HPDE6-E6E7 (cell line): ENCODE data around the gene CBX8.

Source experiments
- DNase-seq: peaks from one replicate; pipeline ENCODE4 v3.0.0; 2011; ENCODE audit warnings: missing footprints; ENCODE audit errors: extremely low spot score

The CBX8 gene

DNA sequence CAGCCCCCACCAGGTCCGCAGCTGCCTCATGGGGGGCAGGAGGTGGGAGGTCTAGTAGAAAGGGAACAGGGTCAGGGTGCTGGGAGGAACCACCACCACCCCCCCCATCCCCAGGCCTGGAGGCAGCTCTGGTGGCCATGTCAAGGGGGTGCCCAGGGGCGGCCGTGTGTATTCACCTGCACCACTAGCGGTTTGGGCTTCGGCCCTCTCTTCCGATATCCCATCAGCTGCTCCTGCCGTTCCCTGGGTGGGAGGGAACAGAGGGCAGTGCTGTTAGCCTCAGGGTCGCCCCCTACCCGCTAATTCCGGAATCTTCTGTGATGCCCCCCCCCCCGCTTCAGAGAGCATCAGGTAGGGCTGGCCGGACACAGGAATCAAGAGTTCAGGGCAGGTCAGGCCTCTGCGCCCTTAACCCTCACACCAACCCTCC, 38.6 kb upstream of the CBX8 start:
- DNase-seq: no peak

DNA sequence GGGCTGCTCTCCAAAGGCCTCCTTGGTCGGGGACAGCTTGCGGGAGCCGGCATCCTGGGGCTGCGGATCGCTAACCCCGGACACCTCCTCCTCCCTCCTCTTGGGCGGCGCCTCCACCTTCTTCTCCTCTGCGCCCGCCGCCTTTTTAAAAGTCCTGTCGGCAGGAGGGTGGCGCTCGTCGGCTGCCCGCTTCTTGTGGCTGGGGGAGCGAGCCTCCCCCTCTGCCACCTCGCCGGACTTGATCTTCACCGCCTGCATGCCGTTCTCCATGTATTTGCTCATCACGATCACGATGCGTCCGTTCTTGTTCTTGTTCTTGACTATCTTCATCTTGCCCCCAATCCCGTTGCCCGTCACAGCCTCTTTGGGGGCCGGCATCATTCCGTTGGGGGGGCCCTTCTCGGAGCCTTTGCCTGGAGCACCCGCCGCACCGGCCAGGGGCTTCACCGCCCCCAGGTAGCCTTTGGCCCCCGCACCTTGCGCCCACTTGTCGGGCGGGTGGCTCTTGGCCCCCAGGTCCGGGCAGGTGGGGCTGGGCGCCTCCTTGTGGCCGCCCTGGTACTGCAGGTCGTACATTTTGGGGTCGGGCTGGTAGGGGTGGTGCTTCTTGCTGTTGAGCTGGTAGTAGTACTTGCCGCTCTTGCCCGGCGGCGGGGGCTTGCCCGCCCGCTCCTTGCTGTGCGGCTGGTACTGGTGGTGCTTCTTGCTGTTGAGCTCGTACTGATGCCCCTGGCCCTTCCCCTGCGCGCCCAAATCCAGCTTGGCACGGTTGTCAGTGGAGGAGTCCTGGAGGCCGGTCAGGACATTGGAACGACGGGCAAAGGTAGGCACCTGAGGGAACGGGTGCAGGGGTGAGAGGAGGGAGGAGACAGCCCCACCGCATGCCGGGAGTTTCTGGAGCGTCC, 37.9 kb upstream of the CBX8 start:
- no peak for DNase-seq

DNA sequence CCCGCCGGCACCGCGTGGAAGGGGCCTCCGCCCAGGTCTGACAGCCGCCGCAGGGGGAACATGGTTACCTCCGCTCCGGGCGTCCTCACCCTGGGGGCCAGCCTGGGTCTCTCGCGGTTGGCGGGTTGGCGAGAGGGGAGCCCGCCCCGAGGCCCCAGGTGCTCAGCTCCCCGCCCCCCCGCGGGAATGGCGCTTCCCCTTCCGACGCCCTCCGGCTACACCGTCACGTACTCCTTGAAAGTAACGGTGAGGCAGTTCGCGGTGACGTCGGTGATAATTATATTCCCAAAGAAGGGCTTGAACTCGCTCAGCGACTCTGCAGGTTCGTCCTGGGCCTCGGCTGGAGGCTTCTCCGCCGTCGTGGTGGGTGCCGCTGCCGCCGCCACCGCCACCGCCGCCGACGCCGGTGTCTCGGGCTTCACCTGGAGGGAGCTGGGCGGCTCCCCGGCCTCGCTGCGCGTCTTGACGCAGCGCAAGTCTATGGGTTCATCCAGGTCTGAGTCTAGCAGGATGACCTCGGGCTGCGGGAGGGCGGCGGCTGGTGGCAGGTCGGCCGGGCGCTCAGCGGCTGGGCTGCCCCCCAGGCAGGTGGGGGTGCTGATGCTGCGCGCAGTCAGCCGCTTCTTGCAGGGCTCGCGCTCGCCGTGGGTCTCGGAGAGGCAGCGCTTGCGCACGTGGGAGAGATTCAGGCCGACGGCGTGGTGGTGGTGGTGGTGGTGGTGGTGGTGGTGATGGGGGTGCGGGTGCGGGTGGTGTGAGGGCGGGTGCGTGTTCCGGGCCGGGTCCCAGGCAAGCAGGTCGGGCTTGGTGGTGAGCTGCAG, 37.1 kb upstream of the CBX8 start:
- no peak for DNase-seq

DNA sequence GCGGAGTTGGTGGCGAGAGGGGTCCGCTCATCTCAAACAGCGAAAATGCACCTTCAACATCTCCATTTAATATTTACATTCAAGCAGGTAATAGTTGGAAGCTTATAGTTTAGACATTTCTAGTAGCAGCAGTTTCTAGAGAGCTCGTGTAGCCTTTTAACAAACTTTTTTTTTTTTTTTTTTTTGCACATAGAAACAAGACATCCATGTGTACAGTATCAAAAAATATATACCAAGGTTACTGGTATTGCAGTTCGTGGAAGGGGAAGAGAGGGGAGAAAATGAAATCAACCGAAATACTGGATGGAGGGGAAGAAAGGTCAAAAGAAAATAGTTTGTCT, 36.2 kb upstream of the CBX8 start:
- no peak for DNase-seq

DNA sequence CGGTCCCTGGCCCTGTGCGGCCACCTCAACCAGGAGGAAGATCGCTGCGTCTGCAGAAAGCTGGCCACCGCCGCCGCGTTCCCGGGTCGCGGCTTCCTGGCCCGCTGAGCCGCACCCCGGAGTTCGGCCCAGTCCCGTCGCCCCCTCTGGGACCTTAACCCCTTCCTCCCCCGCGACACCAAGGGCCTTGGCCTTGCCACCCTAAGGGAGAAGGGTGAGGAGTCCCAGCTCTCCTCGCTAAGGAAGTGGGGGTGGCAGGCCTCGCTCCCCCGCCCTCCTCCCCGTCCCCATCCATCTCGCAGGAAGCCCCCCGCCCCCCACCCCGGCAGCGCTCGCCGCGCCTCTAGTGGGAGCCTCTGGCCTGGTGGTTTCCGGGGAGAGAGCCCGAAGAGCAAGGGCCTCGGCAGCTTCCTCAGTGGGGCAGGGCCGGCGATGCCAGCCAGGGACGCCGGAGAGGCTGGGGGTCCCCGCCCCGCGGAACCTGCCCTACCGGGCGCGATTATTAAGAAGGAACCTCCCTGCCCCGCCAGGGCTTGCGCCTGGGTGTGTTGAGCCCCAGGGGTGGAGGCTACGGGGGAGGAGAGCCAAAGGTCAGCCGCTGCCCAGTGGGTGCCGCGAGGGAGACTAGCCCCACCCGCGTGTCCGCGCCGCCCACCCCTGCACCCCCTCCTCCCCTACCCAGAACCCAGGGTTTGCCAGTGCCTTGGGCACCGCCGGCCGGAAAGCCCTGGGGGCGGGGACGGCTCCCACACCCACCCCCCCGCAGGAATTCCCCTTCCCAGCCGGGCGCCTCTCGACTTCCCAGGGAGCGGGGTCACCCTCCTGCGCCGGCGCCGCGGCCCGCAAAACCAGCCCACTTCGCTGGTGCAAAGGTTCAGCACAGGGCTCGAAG, 35.6 kb upstream of the CBX8 start:
- DNase-seq: no peak

DNA sequence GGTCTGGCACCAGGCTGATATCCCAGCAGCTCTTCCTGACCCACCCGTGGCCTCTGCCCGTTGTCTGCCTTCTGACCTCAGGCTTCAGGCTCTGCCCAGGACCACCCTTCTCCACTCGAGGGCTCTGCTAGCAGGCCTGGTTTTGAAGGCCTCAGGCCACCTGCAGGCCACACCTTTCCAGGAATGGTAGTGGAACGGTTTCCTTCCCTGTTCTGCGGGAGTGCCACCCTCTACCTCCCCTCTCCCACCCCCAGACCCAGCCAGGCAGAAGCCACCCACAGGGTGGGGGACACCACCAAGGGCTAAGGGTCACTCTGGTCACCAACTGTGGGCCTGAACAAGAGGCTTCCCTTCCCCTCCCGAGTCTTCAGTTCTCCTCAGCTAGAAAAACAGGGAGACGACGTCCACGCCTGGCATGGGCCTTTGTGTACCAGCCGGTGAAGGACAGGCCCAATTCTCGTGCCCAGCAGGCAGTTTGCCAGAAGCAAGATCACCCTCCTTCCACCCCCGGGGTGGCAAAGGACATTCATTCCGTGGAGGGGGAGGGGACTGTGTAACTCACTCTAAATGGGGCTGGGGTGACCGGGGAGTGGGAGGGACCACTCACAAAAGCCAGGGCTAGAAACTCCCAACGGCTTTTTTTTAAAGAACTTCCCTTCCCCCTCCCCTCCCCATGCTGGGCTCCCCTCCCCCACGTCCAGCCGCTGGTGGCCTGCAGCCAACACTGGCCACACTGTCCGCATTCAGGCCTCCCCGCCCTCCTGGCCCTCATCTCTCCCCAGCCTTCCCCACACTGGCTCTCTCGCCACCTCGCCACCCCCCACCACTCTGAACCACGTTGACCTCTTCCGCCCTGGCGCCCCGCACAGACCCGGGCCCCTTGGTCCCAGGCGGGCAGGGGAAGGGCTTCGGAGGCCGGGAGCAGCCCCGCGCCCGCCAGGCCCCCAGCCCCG, 34.7 kb upstream of the CBX8 start:
- no peak for DNase-seq

DNA sequence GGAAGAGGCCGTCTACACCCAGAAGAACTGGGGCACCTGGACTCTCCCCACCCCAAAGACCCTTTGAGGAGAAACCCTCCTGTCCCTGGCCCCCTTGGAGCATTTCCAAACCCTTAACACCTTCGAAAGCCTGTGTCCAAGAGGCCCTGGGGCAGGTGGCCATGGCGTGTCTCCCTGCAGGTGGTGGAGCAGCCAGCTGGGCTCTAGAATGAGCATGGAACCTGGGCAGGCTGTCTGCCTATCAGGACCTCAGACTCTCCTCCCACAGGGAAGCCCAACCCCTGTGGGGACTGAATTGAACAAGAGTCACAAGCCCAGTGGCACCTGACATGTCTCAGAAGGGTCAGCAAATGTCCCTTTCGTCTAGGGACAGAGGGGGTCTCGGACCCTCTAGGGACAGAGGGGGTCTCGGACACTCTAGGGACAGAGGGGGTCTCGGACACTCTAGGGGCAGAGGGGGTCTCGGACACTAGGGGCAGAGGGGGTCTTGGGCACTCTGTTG, 33.9 kb upstream of the CBX8 start:
- DNase-seq: no peak

DNA sequence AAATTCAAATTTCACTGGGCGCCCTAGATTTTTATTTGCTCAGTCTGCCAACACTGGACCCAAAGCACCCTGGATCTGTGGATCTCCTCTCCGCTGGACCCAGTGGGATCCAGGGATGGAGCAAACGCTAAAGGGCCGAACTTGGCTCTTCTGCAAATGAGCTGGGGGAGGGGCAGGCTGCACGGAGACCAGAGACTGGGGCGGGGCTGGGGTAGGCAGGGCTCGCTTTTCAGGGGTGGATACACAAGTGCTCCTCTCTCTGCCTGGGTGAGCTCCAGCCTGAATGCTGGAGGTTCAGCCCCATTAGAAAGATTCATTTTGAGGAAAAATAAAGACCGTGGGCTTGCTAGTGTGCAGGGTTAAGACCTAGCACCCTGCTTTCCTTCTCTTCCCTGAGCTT, 33.4 kb upstream of the CBX8 start:
- no peak for DNase-seq

DNA sequence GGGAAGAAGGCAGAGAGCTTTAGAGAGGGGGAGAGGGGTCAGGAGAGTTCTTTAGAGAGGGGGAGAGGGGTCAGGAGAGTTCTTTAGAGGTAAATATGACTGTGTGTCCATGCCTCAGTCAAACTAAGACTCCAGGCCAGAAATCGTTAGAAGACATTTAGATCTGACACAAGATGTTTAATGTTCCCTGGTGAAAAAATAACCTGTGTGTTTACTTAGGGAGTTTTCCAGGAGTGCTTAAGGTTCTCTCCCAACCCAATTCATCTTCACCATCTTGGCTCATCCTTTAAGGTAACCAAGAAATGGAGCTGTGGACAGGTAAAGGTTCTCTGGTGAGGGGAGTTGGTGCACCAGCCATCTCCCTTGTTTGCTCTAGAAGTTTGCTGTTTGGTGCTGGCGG, 32.6 kb upstream of the CBX8 start:
- DNase-seq: no peak

DNA sequence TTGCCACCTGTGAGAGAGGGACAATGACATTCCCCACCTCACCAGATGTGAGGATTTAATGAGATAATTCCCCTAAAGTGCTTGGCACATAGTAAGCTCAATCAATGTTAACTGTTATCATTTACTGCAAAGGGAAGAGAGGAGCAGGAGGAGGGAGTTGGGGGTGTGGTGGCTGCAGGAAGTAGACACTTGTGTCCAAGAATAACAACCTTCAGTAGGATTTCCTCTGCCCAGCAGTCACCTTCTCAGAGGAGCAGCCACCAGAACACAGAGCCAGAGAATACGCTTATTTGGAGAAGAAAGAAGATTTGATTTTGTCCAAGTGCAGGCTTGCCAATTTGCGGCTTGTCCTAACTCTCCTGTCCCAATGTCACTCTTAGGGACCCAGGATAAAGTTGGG, 32.1 kb upstream of the CBX8 start:
- DNase-seq: no peak

DNA sequence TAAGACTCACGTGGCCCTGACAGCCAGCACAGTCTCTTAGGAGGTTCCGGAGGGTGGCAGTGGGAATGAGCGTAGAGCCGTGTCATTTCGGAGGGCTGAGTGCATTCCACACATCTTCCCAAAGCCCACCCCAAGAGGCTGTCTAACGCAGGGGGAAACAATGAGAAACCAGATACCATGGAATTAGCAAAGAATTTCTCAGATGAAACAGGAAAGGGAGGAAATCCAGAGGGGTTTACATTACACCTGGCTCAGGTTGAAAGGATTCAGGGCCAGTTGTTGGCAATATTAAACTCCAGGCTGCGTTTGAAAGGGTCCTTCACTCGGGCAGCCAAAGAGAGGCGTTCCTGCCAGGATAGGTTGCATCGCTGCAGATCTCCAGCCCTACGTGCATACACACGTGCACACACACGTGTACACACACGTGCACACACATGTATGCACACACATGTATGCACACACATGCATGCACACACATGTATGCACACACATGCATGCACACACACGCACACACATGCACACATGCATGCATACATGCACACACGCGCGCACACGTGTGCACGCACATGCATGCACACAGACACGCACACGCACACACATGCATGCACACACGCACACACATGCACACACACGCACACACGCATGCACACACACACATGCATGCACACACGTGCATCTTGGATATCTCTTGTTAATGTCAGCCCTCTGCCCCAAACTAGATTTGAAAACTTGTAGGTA, 30.1 kb upstream of the CBX8 start:
- DNase-seq: no peak

DNA sequence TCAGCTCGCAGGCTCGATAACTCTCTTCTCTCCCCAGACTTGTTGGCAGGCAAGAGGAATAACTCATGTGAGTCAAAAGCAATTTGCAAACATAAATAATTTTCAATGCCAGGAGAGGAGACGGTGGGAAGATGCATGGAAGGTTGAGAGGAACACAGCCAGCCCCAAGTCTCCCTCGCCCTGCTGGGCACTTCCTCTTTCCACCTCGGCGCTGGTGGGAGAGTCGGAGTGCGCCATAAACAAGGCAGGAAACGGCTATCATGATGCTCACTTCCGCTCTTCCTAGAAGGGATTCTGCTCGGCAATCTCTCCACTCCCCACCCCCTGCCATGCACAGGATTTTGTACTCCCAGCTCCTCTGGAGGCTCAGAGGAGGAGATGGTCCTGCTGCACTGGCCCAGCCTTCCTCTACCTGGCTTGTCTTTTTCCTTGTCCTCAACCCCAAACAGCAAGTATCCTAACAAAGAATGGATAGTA, 29.4 kb upstream of the CBX8 start:
- DNase-seq: no peak

DNA sequence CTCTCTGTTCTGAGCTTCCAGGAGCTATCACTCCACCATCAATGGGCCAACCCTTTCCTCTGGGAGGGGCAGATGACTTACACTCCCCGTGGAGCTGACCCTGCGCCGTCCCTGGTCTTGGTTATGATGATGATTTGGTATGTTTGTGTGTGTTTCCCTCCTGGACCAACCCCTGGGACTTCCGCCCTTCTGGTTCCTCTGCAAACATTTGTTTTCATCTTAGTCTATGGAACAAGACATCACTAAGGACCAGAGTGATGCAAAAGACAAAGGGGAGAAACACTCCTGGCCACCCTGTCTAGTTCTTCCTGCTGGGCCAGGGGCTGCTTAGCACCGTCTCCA, 28.7 kb upstream of the CBX8 start:
- DNase-seq: no peak

DNA sequence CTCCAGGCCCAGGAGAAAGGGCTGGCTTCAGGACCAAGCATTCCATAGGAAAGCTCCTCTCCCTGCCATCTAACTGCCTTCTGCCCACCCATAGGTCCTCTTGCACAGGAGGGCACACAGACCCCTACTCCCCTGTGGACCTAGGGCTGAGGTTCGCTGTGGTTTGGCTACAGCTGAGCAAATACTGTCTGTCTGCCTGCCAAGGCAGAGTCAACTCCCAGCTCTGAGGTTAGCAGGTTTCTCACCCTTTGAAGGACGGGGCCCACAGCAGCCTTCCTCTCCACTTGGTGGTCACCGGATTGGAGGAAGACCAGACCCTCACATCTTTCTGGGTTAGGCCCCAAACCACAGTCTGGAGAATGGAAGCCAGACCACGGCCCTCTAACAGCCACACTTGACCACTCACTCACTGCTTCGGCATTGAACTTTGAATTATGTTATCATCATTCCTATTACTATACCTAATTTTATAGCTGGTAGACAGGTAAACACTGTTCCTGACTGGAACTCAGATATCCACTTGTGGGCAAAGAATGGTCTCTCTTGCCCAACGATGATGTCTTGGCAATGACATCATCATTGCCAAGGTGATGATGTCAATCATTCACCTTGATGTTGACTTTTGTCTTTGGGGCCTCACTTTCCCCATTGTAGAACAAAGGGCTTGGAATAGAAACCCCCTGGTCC, 28.2 kb upstream of the CBX8 start:
- DNase-seq: no peak

DNA sequence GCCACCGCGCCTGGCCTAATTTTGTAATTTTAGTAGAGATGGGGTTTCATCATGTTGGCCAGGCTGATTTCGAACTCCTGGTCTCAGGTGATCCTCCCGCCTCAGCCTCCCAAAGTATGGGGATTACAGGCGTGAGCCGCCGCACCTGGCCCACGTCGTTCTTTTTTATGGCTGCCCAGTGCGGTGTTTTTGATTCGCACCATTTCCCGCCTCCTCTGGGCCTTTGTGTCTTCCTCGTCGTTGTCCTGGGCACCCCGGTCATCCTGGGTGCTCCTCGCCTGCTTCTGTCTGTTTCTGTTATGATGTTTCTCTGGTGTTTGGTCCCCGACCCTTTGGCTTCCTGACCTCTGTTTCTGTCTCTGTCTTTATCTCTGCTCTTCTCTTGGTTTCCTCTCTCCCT, 27.4 kb upstream of the CBX8 start:
- DNase-seq: no peak

DNA sequence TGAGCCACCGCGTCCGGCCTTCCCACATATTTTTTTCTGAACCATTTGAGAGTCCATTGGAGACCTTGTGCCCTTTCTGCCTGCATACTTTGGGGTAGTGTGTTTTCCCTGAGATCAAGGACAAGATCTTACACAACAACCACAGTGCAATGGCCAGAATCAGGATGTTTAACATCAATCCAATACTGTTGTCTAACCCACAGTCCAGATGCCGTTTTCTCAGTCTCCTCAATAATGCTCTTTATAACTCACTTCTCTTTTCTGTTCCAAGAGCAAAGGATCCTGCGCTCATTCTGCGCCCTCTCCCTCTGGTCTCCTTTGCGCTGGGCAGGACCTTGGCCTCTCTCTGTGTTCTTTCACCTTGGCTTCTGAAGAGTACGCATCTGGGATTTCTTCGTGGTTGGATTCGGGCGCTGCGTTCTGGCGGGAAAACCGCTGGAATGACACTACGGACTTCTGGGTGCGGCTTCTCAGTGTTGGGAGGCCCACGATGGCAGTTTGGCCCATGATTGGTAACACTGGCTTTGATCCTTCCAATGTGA, 25.8 kb upstream of the CBX8 start:
- DNase-seq: no peak

DNA sequence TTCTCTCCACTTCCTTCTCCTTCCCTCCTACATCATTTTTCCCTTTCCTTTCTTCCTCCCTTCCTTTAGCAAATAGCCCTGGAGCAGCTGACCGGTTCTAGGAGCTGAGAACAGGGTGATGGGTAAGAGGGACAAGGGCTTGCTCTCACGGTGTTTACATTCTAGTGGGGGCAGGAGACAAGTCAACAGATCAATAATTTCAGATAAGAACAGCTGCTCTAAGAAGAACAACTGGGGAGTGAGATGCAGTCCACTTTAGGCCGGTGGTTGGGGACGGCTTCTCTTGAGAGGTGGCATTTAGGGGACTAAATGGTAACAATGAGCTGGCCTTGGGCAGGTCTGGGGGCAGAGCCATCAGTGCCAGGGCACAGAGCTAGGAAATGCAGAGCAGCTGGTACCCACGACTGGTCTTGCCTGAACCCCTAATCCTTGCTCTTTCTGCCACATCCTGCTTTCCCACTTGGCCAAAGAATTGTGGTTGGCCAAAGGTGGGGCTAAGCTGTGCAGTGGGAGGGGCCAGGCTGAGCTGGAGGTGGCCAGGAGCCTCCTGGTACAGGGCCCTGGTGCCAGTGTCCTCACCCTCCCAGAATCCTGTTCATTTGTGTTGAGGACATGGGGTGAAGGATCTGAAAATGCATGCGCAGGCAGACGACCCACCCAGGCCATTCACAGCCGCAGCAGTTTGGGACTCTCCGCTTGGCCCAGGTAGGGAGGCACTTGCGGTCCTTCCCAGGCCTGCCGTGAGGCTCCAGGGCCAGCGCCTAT, 24.6 kb upstream of the CBX8 start:
- DNase-seq: no peak

DNA sequence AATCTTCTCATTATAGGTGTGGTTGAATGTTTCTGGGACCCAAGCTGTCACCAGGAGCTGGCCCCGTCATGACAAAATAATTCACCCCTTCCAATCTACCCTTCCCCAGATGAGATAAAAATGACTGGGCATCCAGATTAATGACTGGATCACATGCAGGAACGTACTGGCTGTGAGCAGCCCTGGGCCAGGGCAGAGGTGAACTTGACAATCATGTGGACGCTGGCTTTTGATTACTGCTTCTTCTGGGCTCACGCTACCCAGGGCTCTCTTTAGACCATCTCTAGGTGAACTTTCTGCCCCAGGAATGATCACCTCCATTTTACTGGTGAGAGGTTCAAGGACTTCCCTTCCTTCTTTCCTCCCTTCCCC, 24.1 kb upstream of the CBX8 start:
- DNase-seq: no peak
